ENCODE data around the gene APH1B. TPM values are rescaled to one million over a fixed set of nuclear protein-coding genes. Genes with fewer than 3 reads are reported as not detected.
A peak's percentile ranks its signal among the peaks of the same experiment; 100 is the strongest.

APH1B gene
- total RNA-seq, 1 donor from 2014 or later, result 4.7 TPM

DNA sequence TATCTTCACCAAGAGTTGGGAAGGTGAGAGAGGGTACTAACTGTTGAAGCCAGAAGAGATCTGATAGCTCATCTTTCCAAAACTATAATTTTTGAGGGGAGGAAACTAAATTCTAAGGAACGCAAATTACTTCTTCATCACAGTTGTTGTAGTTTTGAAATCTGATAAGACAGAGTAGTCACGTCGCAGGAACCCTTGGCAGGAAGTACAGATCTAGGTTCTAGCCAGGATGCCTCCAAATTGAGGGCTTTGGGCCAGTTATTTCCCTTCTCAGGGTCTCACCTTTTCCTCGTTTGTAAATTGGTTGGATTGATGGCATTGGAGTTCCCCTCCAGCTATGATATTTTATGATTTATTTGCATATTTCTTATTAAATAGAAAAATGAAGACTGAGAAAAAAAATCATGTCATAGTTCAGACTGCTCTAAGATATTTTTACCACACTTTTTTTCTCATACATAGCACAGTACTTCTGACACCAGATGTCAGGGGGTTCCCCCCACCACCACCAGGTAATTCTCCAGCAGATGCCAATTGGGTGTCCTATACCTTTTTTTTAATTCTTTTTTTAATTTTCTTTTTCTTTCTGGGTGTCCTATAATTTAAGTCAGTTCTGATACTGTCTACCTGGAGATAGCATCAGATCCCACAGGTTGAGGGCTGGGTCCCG lies 32.3 kb upstream of the APH1B start:
- Histone ChIP-seq H3K27me3 (ENCODE audit: control insufficient read depth, insufficient read depth, low read length) (no peaks in the 10 kb centered on the region), H3K4me3 (ENCODE audit: low read depth, low read length) (no peak overlapping the region), H3K36me3 (ENCODE audit: control insufficient read depth, insufficient read depth, low read length) (no peaks in the 10 kb centered on the region)
- FAIRE-seq (no peak), DNase-seq (ENCODE audit: low read depth) (no peak)
- TF ChIP-seq, protein P1, sequence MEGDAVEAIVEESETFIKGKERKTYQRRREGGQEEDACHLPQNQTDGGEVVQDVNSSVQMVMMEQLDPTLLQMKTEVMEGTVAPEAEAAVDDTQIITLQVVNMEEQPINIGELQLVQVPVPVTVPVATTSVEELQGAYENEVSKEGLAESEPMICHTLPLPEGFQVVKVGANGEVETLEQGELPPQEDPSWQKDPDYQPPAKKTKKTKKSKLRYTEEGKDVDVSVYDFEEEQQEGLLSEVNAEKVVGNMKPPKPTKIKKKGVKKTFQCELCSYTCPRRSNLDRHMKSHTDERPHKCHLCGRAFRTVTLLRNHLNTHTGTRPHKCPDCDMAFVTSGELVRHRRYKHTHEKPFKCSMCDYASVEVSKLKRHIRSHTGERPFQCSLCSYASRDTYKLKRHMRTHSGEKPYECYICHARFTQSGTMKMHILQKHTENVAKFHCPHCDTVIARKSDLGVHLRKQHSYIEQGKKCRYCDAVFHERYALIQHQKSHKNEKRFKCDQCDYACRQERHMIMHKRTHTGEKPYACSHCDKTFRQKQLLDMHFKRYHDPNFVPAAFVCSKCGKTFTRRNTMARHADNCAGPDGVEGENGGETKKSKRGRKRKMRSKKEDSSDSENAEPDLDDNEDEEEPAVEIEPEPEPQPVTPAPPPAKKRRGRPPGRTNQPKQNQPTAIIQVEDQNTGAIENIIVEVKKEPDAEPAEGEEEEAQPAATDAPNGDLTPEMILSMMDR (IDR thresholded peaks at IDR 0.05; ENCODE audit: insufficient read depth, low read length, severe bottlenecking), result no peak

DNA sequence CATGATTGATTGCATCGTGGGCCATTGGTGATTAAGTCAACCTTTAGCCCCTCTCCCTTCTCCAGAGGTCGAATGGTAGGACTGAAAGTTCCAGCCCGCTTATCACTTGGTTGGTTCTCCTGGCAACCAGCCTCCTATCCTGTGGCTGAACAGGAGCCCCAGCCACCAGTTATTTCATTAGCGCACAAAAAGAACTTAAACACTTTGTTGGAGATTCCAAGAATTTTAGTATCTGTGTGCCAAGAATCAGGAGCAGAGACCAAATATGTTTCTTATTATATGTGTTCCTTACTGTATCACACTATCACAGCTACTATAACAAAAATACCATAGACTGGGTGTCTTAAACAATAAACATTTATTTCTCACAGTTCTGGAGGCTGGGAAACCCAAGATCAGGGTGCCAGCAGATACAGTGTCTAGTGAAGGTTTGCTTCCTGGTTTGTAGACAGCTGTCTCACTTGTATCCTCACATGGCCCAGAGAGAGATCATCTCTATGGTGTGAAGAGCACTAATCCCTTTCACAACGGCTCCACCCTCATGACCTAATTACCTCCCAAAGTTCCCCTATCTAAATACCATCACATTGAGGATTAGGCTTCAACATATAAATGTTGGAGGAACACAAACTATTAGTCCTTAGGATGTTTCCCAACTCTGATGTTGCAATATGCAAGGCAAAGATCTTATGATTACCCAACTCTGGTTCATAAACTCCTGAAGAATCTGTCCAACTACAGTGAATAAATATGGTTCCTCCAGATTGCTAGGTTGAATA lies 30.5 kb upstream of the APH1B start:
- no peak for FAIRE-seq
- Histone ChIP-seq H3K4me3 (ENCODE audit: low read depth, low read length) (no peak overlapping the region), H3K27me3 (ENCODE audit: control insufficient read depth, insufficient read depth, low read length) (no peaks in the 10 kb centered on the region), H3K36me3 (ENCODE audit: control insufficient read depth, insufficient read depth, low read length) (no peaks in the 10 kb centered on the region)
- TF ChIP-seq, protein P1 (IDR thresholded peaks at IDR 0.05; ENCODE audit: insufficient read depth, low read length, severe bottlenecking), result no peak
- DNase-seq (ENCODE audit: low read depth), result peak; percentile 93

DNA sequence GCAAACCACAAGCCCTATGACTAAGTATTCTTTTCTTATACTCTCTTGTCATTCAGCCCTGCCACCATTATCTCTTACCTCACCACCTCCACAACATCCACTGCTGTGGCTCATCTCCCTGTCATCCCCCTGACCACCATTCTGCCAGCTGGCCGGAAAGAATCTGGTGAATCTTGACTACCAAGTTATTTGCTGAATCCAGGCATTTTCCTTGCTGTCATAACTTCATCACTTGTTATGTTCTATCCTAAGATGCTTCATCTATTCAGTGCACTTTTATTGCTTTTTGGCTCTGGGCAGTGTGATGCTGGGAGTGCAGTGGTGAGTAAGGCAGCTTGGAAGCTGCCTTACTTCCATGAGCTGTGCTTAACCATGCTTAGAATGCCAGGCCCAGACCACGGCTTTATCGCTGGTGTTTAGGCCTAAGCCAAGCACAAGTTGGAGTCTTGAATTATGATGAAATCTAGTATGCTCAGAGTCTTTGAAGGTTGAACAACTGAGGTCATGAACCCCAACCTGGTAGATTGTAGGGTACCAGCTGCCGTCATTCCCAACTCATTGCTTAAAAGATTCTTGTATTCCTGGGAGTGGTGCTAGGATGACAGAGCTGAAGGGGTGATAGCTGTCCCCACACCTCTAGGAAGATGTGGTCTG lies 27.0 kb upstream of the APH1B start:
- Histone ChIP-seq H3K36me3 (ENCODE audit: control insufficient read depth, insufficient read depth, low read length) (no peaks in the 10 kb centered on the region), H3K4me3 (ENCODE audit: low read depth, low read length) (no peak overlapping the region), H3K27me3 (ENCODE audit: control insufficient read depth, insufficient read depth, low read length) (no peaks in the 10 kb centered on the region)
- peak; percentile 85 for DNase-seq (ENCODE audit: low read depth)
- FAIRE-seq, result no peak
- TF ChIP-seq, protein P1 (IDR thresholded peaks at IDR 0.05; ENCODE audit: insufficient read depth, low read length, severe bottlenecking), result no peak

DNA sequence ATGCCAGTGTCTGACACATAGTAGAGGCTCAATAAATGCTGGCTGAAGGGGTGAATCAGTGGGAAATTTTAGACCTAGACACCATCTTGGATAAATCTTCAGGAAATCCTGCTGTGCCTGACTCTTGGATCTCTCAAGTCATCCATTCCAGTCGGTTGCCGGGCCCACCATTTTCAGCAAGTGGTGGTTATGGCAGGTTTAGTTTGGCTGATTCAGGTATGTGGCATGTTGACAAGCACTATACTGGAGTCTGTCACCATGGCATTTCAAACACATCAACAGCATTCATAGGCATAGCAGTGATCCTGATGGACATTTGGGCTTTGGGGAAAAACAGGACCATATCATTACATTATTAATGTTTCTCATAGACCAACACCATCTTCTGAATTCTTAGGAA lies 25.7 kb upstream of the APH1B start:
- FAIRE-seq, result no peak

DNA sequence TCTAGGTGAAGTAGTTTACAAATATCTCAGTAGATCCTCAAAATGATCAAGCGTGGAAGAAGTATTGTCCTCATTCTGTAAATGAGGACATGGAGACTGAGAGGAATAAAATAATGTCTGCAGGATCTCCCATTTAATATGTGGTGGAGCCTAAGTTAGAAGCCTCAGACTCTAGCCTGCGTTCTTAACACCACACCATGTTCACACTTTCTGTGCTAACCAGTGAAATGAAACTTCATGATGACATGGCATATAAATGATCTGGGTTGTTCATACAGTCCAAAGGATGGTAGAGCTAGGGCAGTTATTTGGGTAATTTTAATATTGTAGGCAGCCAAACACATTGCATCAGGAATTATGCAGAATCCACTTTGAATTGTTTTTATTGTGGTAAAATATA lies 25.1 kb upstream of the APH1B start:
- DNase-seq (ENCODE audit: low read depth) (no peak), FAIRE-seq (no peak)
- Histone ChIP-seq H3K27me3 (ENCODE audit: control insufficient read depth, insufficient read depth, low read length) (no peaks in the 10 kb centered on the region), H3K36me3 (ENCODE audit: control insufficient read depth, insufficient read depth, low read length) (no peaks in the 10 kb centered on the region), H3K4me3 (ENCODE audit: low read depth, low read length) (no peak overlapping the region)
- TF ChIP-seq, protein P1 (IDR thresholded peaks at IDR 0.05; ENCODE audit: insufficient read depth, low read length, severe bottlenecking), result no peak

More for the DNA sequence above, 25.7 kb upstream of the APH1B start:
- no peak for DNase-seq (ENCODE audit: low read depth)
- TF ChIP-seq, protein P1 (IDR thresholded peaks at IDR 0.05; ENCODE audit: insufficient read depth, low read length, severe bottlenecking), result no peak
- Histone ChIP-seq H3K36me3 (ENCODE audit: control insufficient read depth, insufficient read depth, low read length) (no peaks in the 10 kb centered on the region), H3K4me3 (ENCODE audit: low read depth, low read length) (no peak overlapping the region), H3K27me3 (ENCODE audit: control insufficient read depth, insufficient read depth, low read length) (no peaks in the 10 kb centered on the region)
